IMR-90 (cell line): ENCODE results near the gene HOXA5.

ENCODE experiments used
- POLR2A ChIP-seq: IDR thresholded peaks from 2 replicates; pipeline ENCODE4 v1.6.1; 2012; ENCODE audit warnings: mild to moderate bottlenecking, low read depth, low read length
- SMC3 ChIP-seq: fragments of 150-350 bp; IDR thresholded peaks from 2 replicates; pipeline ENCODE4 v1.6.1; 2016; ENCODE audit warnings: low read depth, mild to moderate bottlenecking, antibody characterized with exemption, low read length, moderate library complexity

- no peak for TF ChIP-seq POLR2A
- TF ChIP-seq SMC3: no peak
Measured at GRCh38 chr7:27178366-27178765, 34.9 kb upstream of the HOXA5 start.
